Endodermal cell (in vitro differentiated cells): ENCODE data around the gene CAMP. TPM values are rescaled to one million over a fixed set of nuclear protein-coding genes. Genes with fewer than 3 reads are reported as not detected.
"Not testable (repeated sequence)": the region's sequence is repeated elsewhere in the genome, so short reads cannot be mapped to it uniquely, and the experiment has no call there.

ENCODE experiments used
- DNase-seq: peaks from one replicate; pipeline ENCODE4 v3.0.0-alpha.2; 2017
- H3K27ac ChIP-seq: 2 replicates; pipeline ENCODE4 v1.5.1; 2013; ENCODE audit warnings: mild to moderate bottlenecking, low read depth, low read length, moderate library complexity
- H3K27me3 ChIP-seq: 2 replicates; pipeline ENCODE4 v1.6.1; 2013; ENCODE audit warnings: mild to moderate bottlenecking, low read length, moderate library complexity; ENCODE audit not compliant: insufficient read depth, control insufficient read depth, poor library complexity, severe bottlenecking
- H3K36me3 ChIP-seq: 2 replicates; pipeline ENCODE4 v1.7.0; 2013; ENCODE audit warnings: mild to moderate bottlenecking, low read length, moderate library complexity; ENCODE audit not compliant: control insufficient read depth, insufficient read depth
- H3K4me1 ChIP-seq: one replicate; pipeline ENCODE4 v1.7.0; 2013; ENCODE audit warnings: low read length; ENCODE audit not compliant: control insufficient read depth, insufficient read depth
- H3K4me3 ChIP-seq: 2 replicates; pipeline ENCODE4 v1.5.1; 2013; ENCODE audit warnings: mild to moderate bottlenecking, low read length, moderate library complexity
- H3K9ac ChIP-seq: 2 replicates; pipeline ENCODE4 v1.6.1; 2013; ENCODE audit warnings: mild to moderate bottlenecking, low read length, moderate library complexity; ENCODE audit not compliant: poor library complexity, severe bottlenecking; ENCODE audit errors: extremely low read depth
- H3K9me3 ChIP-seq: 2 replicates; pipeline ENCODE4 v1.6.1; 2013; ENCODE audit warnings: mild to moderate bottlenecking, low read length, moderate library complexity; ENCODE audit not compliant: control insufficient read depth
- H3K27ac Mint-ChIP-seq: 2 replicates; pipeline ENCODE4 v1.8.0; 2020; ENCODE audit warnings: mixed read lengths
- H3K27me3 Mint-ChIP-seq: 2 replicates; pipeline ENCODE4 v1.8.0; 2021; ENCODE audit warnings: mild to moderate bottlenecking, mixed read lengths; ENCODE audit not compliant: insufficient read depth
- H3K36me3 Mint-ChIP-seq: 2 replicates; pipeline ENCODE4 v1.8.0; 2020; ENCODE audit warnings: low read depth, mixed read lengths
- H3K4me1 Mint-ChIP-seq: 2 replicates; pipeline ENCODE4 v1.8.0; 2020; ENCODE audit warnings: mixed read lengths
- H3K4me3 Mint-ChIP-seq: 2 replicates; pipeline ENCODE4 v1.8.0; 2020; ENCODE audit warnings: mild to moderate bottlenecking, moderate library complexity, mixed read lengths
- H3K9me3 Mint-ChIP-seq: 2 replicates; pipeline ENCODE4 v1.8.0; 2020; ENCODE audit warnings: mild to moderate bottlenecking, mixed read lengths
- whole genome bisulfite sequencing, 2 experiments: methylation state at CpG; one replicate each; pipeline versions ENCODE4 v1.1.5 to v1.1.7; 2013; ENCODE audit warnings: missing lambda C conversion rate in 2 of 2, mixed read lengths in 1 of 2; ENCODE audit not compliant: insufficient coverage in 1 of 2, insufficient read length in 1 of 2; 5-methylcytosine and 5-hydroxymethylcytosine counted together
- total RNA-seq, 2 donors: library from RNA; stranded (reverse); fragmentation: NEBNext Ultra II Directional in 1 of 2; extraction: Animal tissue kit (Norgen Biotek cat#: 25700) in 1 of 2; gene quantifications; 2 replicates in 1 of 2; 3 replicates in 1 of 2; pipeline ENCODE4 v1.2.1, GENCODE V29; 2021
- TF ChIP-seq, protein P1 (sequence below): fragments of 200-600 bp; sonication (generic); conservative IDR thresholded peaks from 2 replicates; pipeline ENCODE4 v1.5.0; 2021; ENCODE audit warnings: antibody characterized with exemption, mild to moderate bottlenecking

Gene CAMP
- total RNA-seq, 2 donors from 2014 or later, result not detected

DNA sequence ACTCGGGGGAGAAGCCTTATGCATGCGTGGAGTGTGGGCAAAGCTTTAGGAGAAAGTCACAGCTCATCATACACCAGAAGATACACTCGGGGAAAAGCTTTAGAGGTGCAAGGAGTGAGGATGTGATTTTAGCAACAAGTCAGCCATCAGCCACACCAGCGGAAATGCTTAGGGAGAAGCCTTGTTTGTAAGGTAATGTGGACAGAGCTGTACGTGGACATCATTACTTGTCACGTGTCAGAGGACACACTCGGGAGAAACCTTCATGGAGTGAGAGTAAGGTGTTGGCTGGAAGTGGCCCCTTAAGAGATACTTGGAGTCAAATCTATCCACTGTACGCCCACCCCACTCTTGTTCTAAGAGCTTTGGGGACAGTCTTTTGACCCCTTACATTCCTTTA, 46.3 kb downstream of the CAMP start:
- no peaks in the 10 kb centered on the region for H3K27me3 ChIP-seq
- no peak overlapping the region for H3K9ac ChIP-seq
- H3K36me3 Mint-ChIP-seq, result peaks cover 70% of the 10 kb centered on the region
- H3K27me3 Mint-ChIP-seq, result no peaks in the 10 kb centered on the region
- peaks cover 30% of the 10 kb centered on the region for H3K9me3 Mint-ChIP-seq
- peaks cover 2% of the 10 kb centered on the region for H3K4me1 ChIP-seq
- H3K4me3 Mint-ChIP-seq, result no peak overlapping the region
- peaks cover 48% of the 10 kb centered on the region for H3K36me3 ChIP-seq
- H3K4me1 Mint-ChIP-seq, result peaks cover 18% of the 10 kb centered on the region
- DNase-seq, result no peak
- no peak overlapping the region for H3K27ac Mint-ChIP-seq
- 93 to 100% methylated on average over 5 to 8 of the region's 8 CpGs for WGBS, 2 experiments
- TF ChIP-seq, protein P1, sequence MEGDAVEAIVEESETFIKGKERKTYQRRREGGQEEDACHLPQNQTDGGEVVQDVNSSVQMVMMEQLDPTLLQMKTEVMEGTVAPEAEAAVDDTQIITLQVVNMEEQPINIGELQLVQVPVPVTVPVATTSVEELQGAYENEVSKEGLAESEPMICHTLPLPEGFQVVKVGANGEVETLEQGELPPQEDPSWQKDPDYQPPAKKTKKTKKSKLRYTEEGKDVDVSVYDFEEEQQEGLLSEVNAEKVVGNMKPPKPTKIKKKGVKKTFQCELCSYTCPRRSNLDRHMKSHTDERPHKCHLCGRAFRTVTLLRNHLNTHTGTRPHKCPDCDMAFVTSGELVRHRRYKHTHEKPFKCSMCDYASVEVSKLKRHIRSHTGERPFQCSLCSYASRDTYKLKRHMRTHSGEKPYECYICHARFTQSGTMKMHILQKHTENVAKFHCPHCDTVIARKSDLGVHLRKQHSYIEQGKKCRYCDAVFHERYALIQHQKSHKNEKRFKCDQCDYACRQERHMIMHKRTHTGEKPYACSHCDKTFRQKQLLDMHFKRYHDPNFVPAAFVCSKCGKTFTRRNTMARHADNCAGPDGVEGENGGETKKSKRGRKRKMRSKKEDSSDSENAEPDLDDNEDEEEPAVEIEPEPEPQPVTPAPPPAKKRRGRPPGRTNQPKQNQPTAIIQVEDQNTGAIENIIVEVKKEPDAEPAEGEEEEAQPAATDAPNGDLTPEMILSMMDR, result no peak
- H3K9me3 ChIP-seq, result peaks cover 26% of the 10 kb centered on the region
- H3K4me3 ChIP-seq, result no peak overlapping the region
- H3K27ac ChIP-seq, result no peak overlapping the region

DNA sequence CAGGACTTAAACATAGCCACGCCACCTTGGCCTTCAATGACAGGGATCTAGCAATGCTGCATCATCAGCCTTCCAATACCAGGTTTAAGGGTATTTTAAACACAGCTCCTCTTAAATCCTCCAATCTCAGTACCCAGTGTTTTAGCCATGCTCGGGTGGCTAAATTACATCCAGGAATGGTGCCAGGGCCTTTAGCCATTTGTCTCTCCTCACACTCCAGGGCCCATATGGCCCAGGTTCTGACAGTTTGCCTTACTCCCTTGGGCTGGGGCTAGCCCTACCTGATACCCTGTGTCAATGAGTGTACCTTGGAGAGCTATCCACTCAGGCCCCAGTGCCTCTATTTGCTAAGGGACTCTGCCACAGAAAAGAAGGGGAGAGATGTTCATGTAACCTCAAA, 47.0 kb downstream of the CAMP start:
- no peaks in the 10 kb centered on the region for H3K27me3 Mint-ChIP-seq
- H3K9me3 Mint-ChIP-seq, result peaks cover 30% of the 10 kb centered on the region
- H3K36me3 ChIP-seq, result peaks cover 48% of the 10 kb centered on the region
- no peak overlapping the region for H3K4me3 Mint-ChIP-seq
- H3K9me3 ChIP-seq, result peaks cover 26% of the 10 kb centered on the region
- H3K36me3 Mint-ChIP-seq, result peaks cover 70% of the 10 kb centered on the region
- DNase-seq, result no peak
- 91 to 96% methylated on average over 2 of the region's 2 CpGs for WGBS, 2 experiments
- H3K27ac Mint-ChIP-seq, result no peak overlapping the region
- H3K4me1 Mint-ChIP-seq, result peaks cover 18% of the 10 kb centered on the region
- no peak overlapping the region for H3K4me3 ChIP-seq
- TF ChIP-seq, protein P1, result no peak
- H3K4me1 ChIP-seq, result peaks cover 2% of the 10 kb centered on the region
- no peak overlapping the region for H3K27ac ChIP-seq
- H3K27me3 ChIP-seq, result no peaks in the 10 kb centered on the region
- no peak overlapping the region for H3K9ac ChIP-seq

DNA sequence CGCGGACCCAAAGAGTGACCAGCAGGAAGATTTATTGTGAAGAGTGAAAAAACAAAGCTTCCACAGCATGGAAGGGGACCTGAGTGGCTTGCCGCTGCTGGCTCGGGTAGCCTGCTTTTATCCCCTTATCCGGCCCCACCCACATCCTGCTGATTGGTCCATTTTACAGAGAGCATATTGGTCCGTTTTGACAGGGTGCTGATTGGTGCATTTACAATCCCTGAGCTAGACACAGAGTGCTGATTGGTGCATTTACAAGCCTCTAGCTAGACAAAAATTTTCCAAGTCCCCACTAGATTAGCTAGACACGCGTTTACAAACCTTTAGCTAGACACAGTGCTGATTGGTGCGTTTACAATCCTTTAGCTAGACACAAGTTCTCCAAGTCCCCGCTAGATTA, 47.9 kb downstream of the CAMP start:
- not testable (repeated sequence) for H3K9ac ChIP-seq, H3K27ac ChIP-seq, H3K27me3 ChIP-seq, DNase-seq, H3K4me3 Mint-ChIP-seq, H3K4me3 ChIP-seq, H3K27me3 Mint-ChIP-seq, H3K27ac Mint-ChIP-seq, H3K4me1 ChIP-seq
- H3K9me3 Mint-ChIP-seq, result peaks cover 30% of the 10 kb centered on the region
- H3K36me3 Mint-ChIP-seq, result peaks cover 62% of the 10 kb centered on the region
- peaks cover 44% of the 10 kb centered on the region for H3K36me3 ChIP-seq
- peaks cover 28% of the 10 kb centered on the region for H3K4me1 Mint-ChIP-seq
- H3K9me3 ChIP-seq, result peaks cover 26% of the 10 kb centered on the region
- WGBS, 2 experiments, result 88 to 94% methylated on average over 7 to 10 of the region's 10 CpGs
